ENCODE data around the gene TAF15. TPM values are rescaled to one million over a fixed set of nuclear protein-coding genes. Genes with fewer than 3 reads are reported as not detected.

Gene TAF15
- total RNA-seq, 2 donors from 2014 or later, result 35.7 to 91.1 TPM

- DNase-seq (ENCODE audit: low spot score) (no peak), ATAC-seq (ENCODE audit: insufficient number of reproducible peaks, low FRiP score, low read depth) (no peak)
- Histone ChIP-seq H3K9me3 (no peaks in the 10 kb centered on the region), H3K36me3 (no peaks in the 10 kb centered on the region), H3K27me3 (replicated peaks; ENCODE audit: insufficient read depth) (no peaks in the 10 kb centered on the region), H3K4me1 (ENCODE audit: control insufficient read depth in 1 of 2, low read depth in 2 of 2) (peaks cover 6 to 8% of the 10 kb centered on the region in 2 donors), H3K4me3 (no peak overlapping the region), H3K27ac (no peak overlapping the region)
- no peak for TF ChIP-seq CTCF (IDR thresholded peaks at IDR 0.05)
Observed at GRCh38 chr17:35894206-35894605, 84.9 kb downstream of the TAF15 start.

GRCh38 chr17:35895636-35896587 lies 86.6 kb downstream of the TAF15 start:
- DNase-seq (ENCODE audit: low spot score), result no peak
- no peaks in the 10 kb centered on the region for H3K36me3 ChIP-seq
- H3K27me3 ChIP-seq (replicated peaks; ENCODE audit: insufficient read depth), result no peaks in the 10 kb centered on the region
- no peaks in the 10 kb centered on the region for H3K4me1 ChIP-seq (ENCODE audit: control insufficient read depth in 1 of 2, low read depth in 2 of 2)
- no peak for ATAC-seq (ENCODE audit: insufficient number of reproducible peaks, low FRiP score, low read depth)
- H3K27ac ChIP-seq, result no peak overlapping the region
- no peak overlapping the region for H3K4me3 ChIP-seq
- H3K9me3 ChIP-seq, result no peaks in the 10 kb centered on the region
- no peak for TF ChIP-seq CTCF (IDR thresholded peaks at IDR 0.05)

Other genes with a start within 250 kb of the TAF15 start
- gene SLFN14, start 248.7 kb upstream of the TAF15 start, total RNA-seq, result not detected
- 1 to 10 TPM; 1.1 to 2.8 TPM for gene PEX12, start 230.9 kb upstream of the TAF15 start, total RNA-seq
- gene AP2B1, start 222.2 kb upstream of the TAF15 start, total RNA-seq, result 10 to 100 TPM; 44.5 to 68.3 TPM
- gene RASL10B, start 77.8 kb upstream of the TAF15 start, total RNA-seq, result 10 to 100 TPM in 1 of 2 donors, 1 to 10 TPM in 1; 2.4 to 24.1 TPM
- not detected for gene GAS2L2, start 56.2 kb upstream of the TAF15 start, total RNA-seq
- gene C17orf50, start 48.6 kb upstream of the TAF15 start, total RNA-seq, result not detected
- 10 to 100 TPM in 1 of 2 donors, 1 to 10 TPM in 1; 4.8 to 18.5 TPM for gene MMP28, start 13.8 kb upstream of the TAF15 start, total RNA-seq
- gene HEATR9, start 59.4 kb downstream of the TAF15 start, total RNA-seq, result not detected
- gene CCL5, start 70.9 kb downstream of the TAF15 start, total RNA-seq, result 1 to 10 TPM; 6.2 to 7.1 TPM
- not detected for gene RDM1, start 121.3 kb downstream of the TAF15 start, total RNA-seq
- gene LYZL6, start 134.2 kb downstream of the TAF15 start, total RNA-seq, result not detected
- not detected for gene CCL16, start 172.0 kb downstream of the TAF15 start, total RNA-seq
- gene CCL14, start 177.2 kb downstream of the TAF15 start, total RNA-seq, result 10 to 100 TPM; 19.5 to 33.4 TPM
- gene CCL15, start 192.1 kb downstream of the TAF15 start, total RNA-seq, result not detected
- gene CCL23, start 208.5 kb downstream of the TAF15 start, total RNA-seq, result not detected

Measured in thoracic aorta (tissue), 2 donors.